Measurements from ENCODE around the gene RPP40. TPM values are rescaled to one million over a fixed set of nuclear protein-coding genes. Genes with fewer than 3 reads are reported as not detected.
A peak's percentile ranks its signal among the peaks of the same experiment; 100 is the strongest.

The RPP40 gene
- polyA plus RNA-seq, 4 donors: 2.2 to 10.6 (median 6.4) TPM

DNA sequence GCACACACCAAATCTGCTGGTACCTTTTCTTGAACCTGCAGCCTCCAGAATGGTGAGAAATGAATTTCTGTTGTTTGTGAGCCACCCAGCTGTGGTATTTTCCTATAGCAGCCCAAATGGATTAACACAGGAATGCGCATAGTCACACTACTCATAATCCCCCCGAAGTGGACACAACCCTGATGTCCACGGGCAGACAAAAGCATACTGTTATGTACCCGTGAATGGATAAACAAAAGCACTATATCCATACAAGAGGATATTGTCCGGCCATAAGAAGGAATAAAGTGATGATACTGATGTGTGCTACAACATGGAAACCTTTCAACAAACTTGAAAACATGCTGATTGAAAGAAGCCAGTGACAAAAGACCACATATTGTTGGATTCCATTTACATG is 25.1 kb upstream of the RPP40 start:
- Histone ChIP-seq H3K27me3 (ENCODE audit: control insufficient read depth in 3 of 3, insufficient read depth in 3 of 3, low read length in 3 of 3) (no peaks in the 10 kb centered on the region), H3K27ac (ENCODE audit: low read depth in 1 of 3, low read length in 2 of 3) (no peak overlapping the region), H3K4me1 (ENCODE audit: control insufficient read depth in 3 of 3, insufficient read depth in 2 of 3, low read depth in 1 of 3, low read length in 2 of 3) (no peaks in the 10 kb centered on the region), H3K9me3 (ENCODE audit: control insufficient read depth in 2 of 2, insufficient read depth in 1 of 2, low read depth in 1 of 2, low read length in 1 of 2) (peaks cover 0 to 2% of the 10 kb centered on the region in 2 donors), H3K36me3 (ENCODE audit: control insufficient read depth in 3 of 3, insufficient read depth in 2 of 3, low read depth in 1 of 3, low read length in 3 of 3) (no peaks in the 10 kb centered on the region), H3K4me3 (ENCODE audit: low read depth in 1 of 3, low read length in 3 of 3) (no peak overlapping the region)
- 81 to 92% (median 89%) methylated on average over 5 of the region's 5 CpGs for WGBS, 3 donors
- no peak for DNase-seq
- FAIRE-seq: no peak

GRCh38 chr6:5028301-5028700 is 24.5 kb upstream of the RPP40 start:
- Histone ChIP-seq H3K4me1 (ENCODE audit: control insufficient read depth in 3 of 3, insufficient read depth in 2 of 3, low read depth in 1 of 3, low read length in 2 of 3) (no peaks in the 10 kb centered on the region), H3K27ac (ENCODE audit: low read depth in 1 of 3, low read length in 2 of 3) (no peak overlapping the region), H3K9me3 (ENCODE audit: control insufficient read depth in 2 of 2, insufficient read depth in 1 of 2, low read depth in 1 of 2, low read length in 1 of 2) (peaks cover 0 to 2% of the 10 kb centered on the region in 2 donors), H3K27me3 (ENCODE audit: control insufficient read depth in 3 of 3, insufficient read depth in 3 of 3, low read length in 3 of 3) (no peaks in the 10 kb centered on the region), H3K4me3 (ENCODE audit: low read depth in 1 of 3, low read length in 3 of 3) (no peak overlapping the region), H3K36me3 (ENCODE audit: control insufficient read depth in 3 of 3, insufficient read depth in 2 of 3, low read depth in 1 of 3, low read length in 3 of 3) (no peaks in the 10 kb centered on the region)
- DNase-seq (no peak), FAIRE-seq (no peak)
- WGBS, 3 donors: 97 to 98% (median 97%) methylated on average over 7 of the region's 7 CpGs

- FAIRE-seq (no peak), DNase-seq (peak; percentile 37 to 74)
- Histone ChIP-seq H3K4me3 (ENCODE audit: low read depth in 1 of 3, low read length in 3 of 3) (peak overlapping the region in 2 of 3 donors; percentile 26 to 70), H3K27ac (ENCODE audit: low read depth in 1 of 3, low read length in 2 of 3) (peak overlapping the region in 2 of 3 donors; percentile 41 to 57), H3K9me3 (ENCODE audit: control insufficient read depth in 2 of 2, insufficient read depth in 1 of 2, low read depth in 1 of 2, low read length in 1 of 2) (peaks cover 0 to 2% of the 10 kb centered on the region in 2 donors), H3K27me3 (ENCODE audit: control insufficient read depth in 3 of 3, insufficient read depth in 3 of 3, low read length in 3 of 3) (no peaks in the 10 kb centered on the region), H3K36me3 (ENCODE audit: control insufficient read depth in 3 of 3, insufficient read depth in 2 of 3, low read depth in 1 of 3, low read length in 3 of 3) (no peaks in the 10 kb centered on the region), H3K4me1 (ENCODE audit: control insufficient read depth in 3 of 3, insufficient read depth in 2 of 3, low read depth in 1 of 3, low read length in 2 of 3) (no peaks in the 10 kb centered on the region)
- WGBS, 3 donors: 3 to 12% (median 6%) methylated on average over 34 to 35 of the region's 35 CpGs
These were observed 22.3 kb upstream of the RPP40 start for GRCh38 chr6:5025911-5026819.

- FAIRE-seq (no peak), DNase-seq (no peak)
- no peaks in the 10 kb centered on the region for H3K36me3 ChIP-seq (ENCODE audit: control insufficient read depth in 3 of 3, insufficient read depth in 2 of 3, low read depth in 1 of 3, low read length in 3 of 3)
- H3K4me3 ChIP-seq (ENCODE audit: low read depth in 1 of 3, low read length in 3 of 3): no peak overlapping the region
- no peaks in the 10 kb centered on the region for H3K4me1 ChIP-seq (ENCODE audit: control insufficient read depth in 3 of 3, insufficient read depth in 2 of 3, low read depth in 1 of 3, low read length in 2 of 3)
- H3K27me3 ChIP-seq (ENCODE audit: control insufficient read depth in 3 of 3, insufficient read depth in 3 of 3, low read length in 3 of 3): no peaks in the 10 kb centered on the region
- H3K27ac ChIP-seq (ENCODE audit: low read depth in 1 of 3, low read length in 2 of 3): no peak overlapping the region
- WGBS, 3 donors: 93 to 95% (median 94%) methylated on average over 8 of the region's 8 CpGs
- peaks cover 0 to 6% of the 10 kb centered on the region in 2 donors for H3K9me3 ChIP-seq (ENCODE audit: control insufficient read depth in 2 of 2, insufficient read depth in 1 of 2, low read depth in 1 of 2, low read length in 1 of 2)
These were observed 20.1 kb upstream of the RPP40 start for GRCh38 chr6:5023923-5024322.

DNA sequence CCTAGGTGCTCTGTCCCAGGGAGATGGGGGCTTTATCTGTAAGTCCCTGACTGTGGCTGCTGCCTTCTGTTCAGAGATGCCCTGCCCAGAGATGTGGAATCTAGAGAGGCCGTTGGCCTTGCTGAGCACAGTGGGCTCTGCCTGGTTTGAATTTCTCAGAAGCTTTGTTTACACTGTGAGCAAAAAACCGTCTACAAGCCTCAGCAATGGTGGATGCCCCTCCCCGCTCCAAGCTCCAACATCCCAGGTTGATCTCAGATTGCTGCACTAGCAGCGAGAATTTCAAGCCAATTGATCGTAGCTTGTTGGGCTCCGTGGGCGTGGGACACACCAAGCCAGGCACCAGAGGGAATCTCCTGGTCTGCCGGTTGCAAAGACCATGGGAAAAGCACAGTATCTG is 16.3 kb upstream of the RPP40 start:
- no peak overlapping the region for H3K27ac ChIP-seq (ENCODE audit: low read depth in 1 of 3, low read length in 2 of 3)
- no peak overlapping the region for H3K4me3 ChIP-seq (ENCODE audit: low read depth in 1 of 3, low read length in 3 of 3)
- H3K9me3 ChIP-seq (ENCODE audit: control insufficient read depth in 2 of 2, insufficient read depth in 1 of 2, low read depth in 1 of 2, low read length in 1 of 2): peaks cover 0 to 6% of the 10 kb centered on the region in 2 donors
- no peaks in the 10 kb centered on the region for H3K4me1 ChIP-seq (ENCODE audit: control insufficient read depth in 3 of 3, insufficient read depth in 2 of 3, low read depth in 1 of 3, low read length in 2 of 3)
- no peaks in the 10 kb centered on the region for H3K27me3 ChIP-seq (ENCODE audit: control insufficient read depth in 3 of 3, insufficient read depth in 3 of 3, low read length in 3 of 3)
- DNase-seq: no peak
- 73 to 83% (median 80%) methylated on average over 8 of the region's 8 CpGs for WGBS, 3 donors
- no peak for FAIRE-seq
- no peaks in the 10 kb centered on the region for H3K36me3 ChIP-seq (ENCODE audit: control insufficient read depth in 3 of 3, insufficient read depth in 2 of 3, low read depth in 1 of 3, low read length in 3 of 3)

GRCh38 chr6:5014072-5014561 is 10.3 kb upstream of the RPP40 start:
- Histone ChIP-seq H3K4me1 (ENCODE audit: control insufficient read depth in 3 of 3, insufficient read depth in 2 of 3, low read depth in 1 of 3, low read length in 2 of 3) (no peaks in the 10 kb centered on the region), H3K4me3 (ENCODE audit: low read depth in 1 of 3, low read length in 3 of 3) (no peak overlapping the region), H3K36me3 (ENCODE audit: control insufficient read depth in 3 of 3, insufficient read depth in 2 of 3, low read depth in 1 of 3, low read length in 3 of 3) (no peaks in the 10 kb centered on the region), H3K9me3 (ENCODE audit: control insufficient read depth in 2 of 2, insufficient read depth in 1 of 2, low read depth in 1 of 2, low read length in 1 of 2) (peaks cover 0 to 4% of the 10 kb centered on the region in 2 donors), H3K27me3 (ENCODE audit: control insufficient read depth in 3 of 3, insufficient read depth in 3 of 3, low read length in 3 of 3) (no peaks in the 10 kb centered on the region), H3K27ac (ENCODE audit: low read depth in 1 of 3, low read length in 2 of 3) (no peak overlapping the region)
- DNase-seq (no peak), FAIRE-seq (no peak)
- WGBS, 3 donors: 0 to 33% (median 5%) methylated on average over 1 of the region's 1 CpG

DNA sequence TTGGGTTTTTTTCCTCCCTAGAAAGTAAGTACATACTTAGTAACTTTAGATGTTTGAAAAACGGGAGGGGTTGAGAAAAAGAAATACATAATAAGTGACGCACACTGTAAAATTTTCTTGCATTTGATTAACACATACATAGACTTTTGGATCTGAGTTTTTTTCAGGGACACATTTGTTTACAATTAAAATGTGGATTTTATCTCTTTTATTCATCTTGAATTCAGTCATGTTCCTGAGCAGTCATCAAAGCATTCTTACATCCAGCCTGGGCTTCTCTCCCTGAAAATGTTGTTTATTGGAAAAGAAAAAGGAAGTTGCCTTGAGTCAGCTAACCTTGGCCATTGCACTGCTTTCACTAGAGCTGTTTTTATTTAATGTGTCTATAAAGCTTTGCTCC is 8.7 kb upstream of the RPP40 start:
- WGBS, 3 donors: 38 to 45% (median 38%) methylated on average over 2 of the region's 2 CpGs
- FAIRE-seq (no peak), DNase-seq (no peak)

DNA sequence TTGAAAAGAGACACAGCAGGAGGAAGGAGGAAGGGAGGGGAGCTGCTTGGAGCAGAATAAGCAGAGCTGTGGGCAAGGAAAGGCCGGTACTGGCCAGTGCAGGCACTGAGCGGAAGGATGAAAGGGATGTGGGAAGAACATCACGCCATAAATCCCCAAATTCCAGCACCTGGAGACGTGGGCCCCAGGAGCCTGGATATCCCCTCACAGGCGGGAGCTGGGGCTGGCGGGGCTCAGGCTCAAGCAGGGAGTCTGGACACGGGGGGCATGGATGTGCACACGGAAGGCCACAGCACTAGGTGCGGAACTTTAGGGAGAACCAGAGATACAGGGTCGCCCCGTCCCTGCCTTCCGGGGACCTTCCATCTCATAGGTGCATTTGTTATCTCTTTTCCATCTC is 7.5 kb upstream of the RPP40 start:
- no peaks in the 10 kb centered on the region for H3K27me3 ChIP-seq (ENCODE audit: control insufficient read depth in 3 of 3, insufficient read depth in 3 of 3, low read length in 3 of 3)
- no peak for FAIRE-seq
- no peaks in the 10 kb centered on the region for H3K36me3 ChIP-seq (ENCODE audit: control insufficient read depth in 3 of 3, insufficient read depth in 2 of 3, low read depth in 1 of 3, low read length in 3 of 3)
- no peak overlapping the region for H3K27ac ChIP-seq (ENCODE audit: low read depth in 1 of 3, low read length in 2 of 3)
- DNase-seq: no peak
- H3K4me1 ChIP-seq (ENCODE audit: control insufficient read depth in 3 of 3, insufficient read depth in 2 of 3, low read depth in 1 of 3, low read length in 2 of 3): no peaks in the 10 kb centered on the region
- H3K4me3 ChIP-seq (ENCODE audit: low read depth in 1 of 3, low read length in 3 of 3): no peak overlapping the region
- 86 to 89% (median 87%) methylated on average over 11 to 12 of the region's 12 CpGs for WGBS, 3 donors
- peaks cover 0 to 4% of the 10 kb centered on the region in 2 donors for H3K9me3 ChIP-seq (ENCODE audit: control insufficient read depth in 2 of 2, insufficient read depth in 1 of 2, low read depth in 1 of 2, low read length in 1 of 2)

More for the DNA sequence above, 8.7 kb upstream of the RPP40 start:
- Histone ChIP-seq H3K36me3 (ENCODE audit: control insufficient read depth in 3 of 3, insufficient read depth in 2 of 3, low read depth in 1 of 3, low read length in 3 of 3) (no peaks in the 10 kb centered on the region), H3K27ac (ENCODE audit: low read depth in 1 of 3, low read length in 2 of 3) (no peak overlapping the region), H3K9me3 (ENCODE audit: control insufficient read depth in 2 of 2, insufficient read depth in 1 of 2, low read depth in 1 of 2, low read length in 1 of 2) (peaks cover 0 to 4% of the 10 kb centered on the region in 2 donors), H3K27me3 (ENCODE audit: control insufficient read depth in 3 of 3, insufficient read depth in 3 of 3, low read length in 3 of 3) (no peaks in the 10 kb centered on the region), H3K4me3 (ENCODE audit: low read depth in 1 of 3, low read length in 3 of 3) (no peak overlapping the region), H3K4me1 (ENCODE audit: control insufficient read depth in 3 of 3, insufficient read depth in 2 of 3, low read depth in 1 of 3, low read length in 2 of 3) (no peaks in the 10 kb centered on the region)
